ENCODE measurements around the gene CDC5L.

- TF ChIP-seq CTCF (IDR thresholded peaks at IDR 0.05), result no peak
- no peak for TF ChIP-seq EP300 (IDR thresholded peaks at IDR 0.05)
- no peak for TF ChIP-seq POLR2A (IDR thresholded peaks at IDR 0.05)
These were observed 42.8 kb downstream of the CDC5L start for GRCh38 chr6:44430326-44430725.

Measured in tibial nerve (tissue), 4 donors.